Ovary (tissue), 3 donors: ENCODE measurements around the gene UBL5.

Source experiments
- POLR2A ChIP-seq: fragments of 450-650 bp; IDR thresholded peaks from one replicate; pipeline ENCODE4 v1.6.1; 2017; ENCODE audit warnings: antibody characterized with exemption, mild to moderate bottlenecking, moderate library complexity
- TF ChIP-seq, protein P1 (sequence below), 3 donors: fragments of 450-650 bp in 2 of 3; fragments of 200-600 bp in 1 of 3; IDR thresholded peaks; one replicate each; pipeline versions ENCODE4 v1.5.1 to v1.8.0; 2016 to 2022; ENCODE audit warnings: antibody characterized with exemption in 3 of 3, mild to moderate bottlenecking in 1 of 3
- donor health status: DM: no; HTN: no; CAD: no.

DNA sequence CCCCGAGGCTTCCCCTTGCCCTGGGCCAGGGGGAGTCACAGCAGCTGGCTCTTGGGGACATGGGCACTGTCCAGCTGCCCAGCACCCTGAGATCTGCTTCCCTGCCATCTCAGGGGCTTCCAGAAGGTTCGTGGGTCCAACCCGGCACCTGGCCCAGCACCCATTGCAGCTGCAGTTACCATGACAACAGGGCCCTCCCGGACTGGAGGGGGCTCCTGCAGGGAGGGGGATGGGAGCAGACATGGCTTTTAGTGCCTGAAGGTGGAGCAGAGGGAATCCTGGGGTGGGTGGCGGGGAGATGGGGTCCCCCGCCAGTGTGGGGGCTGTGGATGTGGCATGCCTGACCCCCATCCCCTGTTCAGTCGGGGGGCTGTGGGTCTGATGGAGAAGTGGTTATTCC is 22.1 kb downstream of the UBL5 start:
- TF ChIP-seq POLR2A, result no peak
- TF ChIP-seq, protein P1, sequence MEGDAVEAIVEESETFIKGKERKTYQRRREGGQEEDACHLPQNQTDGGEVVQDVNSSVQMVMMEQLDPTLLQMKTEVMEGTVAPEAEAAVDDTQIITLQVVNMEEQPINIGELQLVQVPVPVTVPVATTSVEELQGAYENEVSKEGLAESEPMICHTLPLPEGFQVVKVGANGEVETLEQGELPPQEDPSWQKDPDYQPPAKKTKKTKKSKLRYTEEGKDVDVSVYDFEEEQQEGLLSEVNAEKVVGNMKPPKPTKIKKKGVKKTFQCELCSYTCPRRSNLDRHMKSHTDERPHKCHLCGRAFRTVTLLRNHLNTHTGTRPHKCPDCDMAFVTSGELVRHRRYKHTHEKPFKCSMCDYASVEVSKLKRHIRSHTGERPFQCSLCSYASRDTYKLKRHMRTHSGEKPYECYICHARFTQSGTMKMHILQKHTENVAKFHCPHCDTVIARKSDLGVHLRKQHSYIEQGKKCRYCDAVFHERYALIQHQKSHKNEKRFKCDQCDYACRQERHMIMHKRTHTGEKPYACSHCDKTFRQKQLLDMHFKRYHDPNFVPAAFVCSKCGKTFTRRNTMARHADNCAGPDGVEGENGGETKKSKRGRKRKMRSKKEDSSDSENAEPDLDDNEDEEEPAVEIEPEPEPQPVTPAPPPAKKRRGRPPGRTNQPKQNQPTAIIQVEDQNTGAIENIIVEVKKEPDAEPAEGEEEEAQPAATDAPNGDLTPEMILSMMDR (IDR thresholded peaks at IDR 0.05), result no peak
